Astrocyte of the cerebellum (primary cell): ENCODE data around the gene IFNL2.

Experiments used
- DNase-seq: peaks from one replicate; pipeline ENCODE4 v3.0.0-alpha.2; 2011; ENCODE audit warnings: low read depth
- H3K4me3 ChIP-seq: 2 replicates; pipeline ENCODE4 v1.5.1; 2011; ENCODE audit warnings: mild to moderate bottlenecking, low read depth, low read length, moderate library complexity
- CTCF ChIP-seq: IDR thresholded peaks from 2 replicates; pipeline ENCODE4 v1.5.1; 2012; ENCODE audit warnings: low read length, low read depth, moderate library complexity, mild to moderate bottlenecking; ENCODE audit errors: missing control alignments
- in situ Hi-C: cut with HindIII; loops from 2 replicates; pipeline ENCODE4 v1.10.0; 2017; ENCODE audit warnings: low sequenced_read_pairs

IFNL2 gene

DNA sequence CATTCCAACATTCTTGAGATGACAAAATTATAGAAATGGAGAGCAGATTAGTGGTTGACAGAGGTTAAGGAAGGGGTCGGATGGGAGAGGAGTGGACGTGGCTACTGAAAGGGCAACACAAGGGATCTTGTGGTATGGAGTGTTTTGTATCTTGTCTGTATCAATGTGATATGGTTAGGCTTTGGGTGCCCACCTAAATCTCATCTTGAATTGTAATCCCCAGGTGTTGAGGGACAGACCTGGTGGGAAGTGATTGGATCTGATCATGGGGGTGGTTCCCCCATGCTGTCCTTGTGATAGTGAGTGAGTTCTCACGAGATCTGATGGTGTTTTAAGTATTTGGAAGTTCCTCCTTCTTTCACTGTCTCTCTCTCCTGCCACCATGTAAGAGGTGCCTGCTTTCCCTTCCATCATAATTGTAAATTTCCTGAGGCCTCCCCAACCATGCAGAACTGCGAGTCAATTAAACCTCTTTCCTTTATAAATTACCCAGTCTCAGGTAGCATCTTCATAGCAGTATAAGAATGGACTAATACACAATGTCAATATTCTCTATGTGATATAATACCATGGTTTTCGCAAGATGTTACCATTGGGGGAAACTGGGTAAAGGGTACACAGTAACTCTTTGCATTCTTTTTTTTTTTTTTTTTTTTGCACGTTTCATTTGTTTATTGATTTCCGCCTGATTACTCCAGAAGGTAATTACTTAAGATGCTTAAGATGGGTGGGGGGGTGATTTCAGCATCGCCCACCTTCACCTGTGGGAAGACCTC, 14.6 kb upstream of the IFNL2 start:
- DNase-seq = no peak
- in situ Hi-C loops = no loop called here
- H3K4me3 ChIP-seq = no peak overlapping the region
- TF ChIP-seq CTCF = no peak

GRCh38 chr19:39254531-39255345, 13.5 kb upstream of the IFNL2 start:
- H3K4me3 ChIP-seq = no peak overlapping the region
- in situ Hi-C loops = no loop called here
- DNase-seq = no peak
- TF ChIP-seq CTCF = no peak

- TF ChIP-seq CTCF = no peak
- no peak for DNase-seq
- in situ Hi-C loops = no loop called here
- H3K4me3 ChIP-seq = no peak overlapping the region
Measured at GRCh38 chr19:39257227-39257626, 11.0 kb upstream of the IFNL2 start.

DNA sequence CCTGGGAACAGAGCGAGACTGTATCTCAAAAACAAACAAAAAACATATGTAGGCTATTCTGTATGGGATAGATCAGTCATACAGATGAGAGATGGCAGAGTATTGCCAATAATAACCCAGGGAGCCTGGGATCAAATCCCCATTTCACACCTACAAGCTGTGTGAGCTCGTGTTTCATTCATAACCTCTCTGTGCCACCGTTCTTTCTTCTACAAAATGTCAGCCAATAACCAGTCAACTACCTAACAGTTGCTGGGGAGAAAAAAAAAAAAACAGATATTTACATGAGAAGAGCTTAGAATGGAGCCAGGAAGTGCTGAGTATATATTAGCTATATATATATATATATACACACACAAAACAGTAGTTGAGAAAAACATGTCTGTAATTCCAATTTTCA, 6.5 kb upstream of the IFNL2 start:
- in situ Hi-C loops = no loop called here
- TF ChIP-seq CTCF = no peak
- DNase-seq = no peak
- H3K4me3 ChIP-seq = no peak overlapping the region

DNA sequence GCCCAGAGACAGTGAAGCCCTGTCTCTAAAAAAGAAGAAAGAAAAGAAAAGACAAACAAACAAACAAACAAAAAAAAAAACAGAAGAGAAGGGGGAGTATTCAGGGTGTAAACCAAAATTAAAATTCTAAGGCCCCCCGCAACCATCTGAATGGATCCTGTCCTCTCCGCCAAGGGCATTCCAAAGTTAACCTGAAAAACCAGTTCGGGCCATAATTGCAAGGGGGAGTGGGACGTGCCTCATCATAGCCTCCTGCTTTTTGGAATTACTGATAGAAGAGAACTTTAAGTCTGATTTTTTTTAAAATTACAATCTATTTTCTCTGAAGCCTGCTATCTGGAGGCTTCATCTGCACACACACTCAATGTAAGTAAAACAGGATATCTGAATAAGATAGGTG, 5.7 kb upstream of the IFNL2 start:
- no peak for DNase-seq
- in situ Hi-C loops = no loop called here
- TF ChIP-seq CTCF = no peak
- H3K4me3 ChIP-seq = no peak overlapping the region

DNA sequence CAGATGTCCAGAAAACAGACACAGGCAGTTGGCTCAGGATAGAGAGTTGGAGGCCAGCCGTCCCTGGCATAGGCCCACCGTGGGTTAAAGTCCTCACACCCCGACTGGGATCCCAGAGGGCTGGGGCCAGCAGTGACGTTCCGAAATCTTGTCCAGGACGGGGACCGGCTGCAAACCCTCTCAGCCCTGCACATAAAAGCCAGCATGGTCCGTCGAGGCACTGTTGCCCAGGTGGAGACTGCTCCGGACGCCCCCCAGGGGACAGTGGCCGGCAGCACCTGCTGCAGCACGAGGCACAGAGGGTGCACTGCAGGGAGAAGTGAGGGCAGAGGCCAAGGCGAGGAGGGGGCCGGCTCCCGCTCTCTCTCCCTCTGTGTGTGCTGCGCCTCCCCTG, 4.3 kb upstream of the IFNL2 start:
- no peak for TF ChIP-seq CTCF
- no peak for DNase-seq
- H3K4me3 ChIP-seq = no peak overlapping the region
- in situ Hi-C loops = no loop called here
